SIG-M5 treated with dmso at 0.1 percent for 504 hours (cell line): Measurements from ENCODE around the gene C1QTNF4.
A peak's percentile ranks its signal among the peaks of the same experiment; 100 is the strongest.
"Not testable (repeated sequence)": the region's sequence is repeated elsewhere in the genome, so short reads cannot be mapped to it uniquely, and the experiment has no call there.

ENCODE experiments used
- DNase-seq: peaks from one replicate; lab custom pipeline; 2025; ENCODE audit not compliant: unreplicated experiment; lab: John Stamatoyannopoulos, UW

The C1QTNF4 gene

DNA sequence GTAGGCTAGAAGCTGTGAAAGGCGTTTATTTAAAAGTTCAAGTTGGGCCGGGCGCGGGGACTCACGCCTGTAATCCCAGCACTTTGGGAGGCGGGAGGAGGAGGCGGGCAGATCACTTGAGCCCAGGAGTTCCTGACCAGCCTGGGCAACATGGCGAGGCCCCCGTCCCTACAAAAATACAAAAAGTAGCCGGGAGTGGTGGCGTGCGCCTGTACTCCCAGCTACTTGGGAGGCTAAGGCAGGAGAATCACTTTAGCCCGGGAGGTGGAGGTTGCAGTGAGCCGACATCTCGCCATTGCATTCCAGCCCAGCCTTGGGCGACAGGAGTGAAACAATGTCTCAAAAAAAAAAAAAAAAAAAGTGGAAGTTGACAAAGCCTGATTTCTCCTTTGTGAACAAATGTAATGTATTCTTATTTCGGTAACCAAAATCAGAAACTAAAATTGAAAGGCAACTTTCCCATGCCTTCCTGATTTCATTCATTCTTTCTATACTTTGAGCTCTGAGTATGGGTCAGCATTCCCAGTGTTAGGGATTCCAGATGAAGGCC is 28.0 kb downstream of the C1QTNF4 start:
- DNase-seq = no peak

GRCh38 chr11:47565340-47566148 is 28.7 kb downstream of the C1QTNF4 start, which contains the start of gene PTPMT1:
PTPMT1 (plus strand) TSS chr11:47565599; CDS start chr11:47565623, 24 bp downstream.
- DNase-seq = peak; percentile 45

DNA sequence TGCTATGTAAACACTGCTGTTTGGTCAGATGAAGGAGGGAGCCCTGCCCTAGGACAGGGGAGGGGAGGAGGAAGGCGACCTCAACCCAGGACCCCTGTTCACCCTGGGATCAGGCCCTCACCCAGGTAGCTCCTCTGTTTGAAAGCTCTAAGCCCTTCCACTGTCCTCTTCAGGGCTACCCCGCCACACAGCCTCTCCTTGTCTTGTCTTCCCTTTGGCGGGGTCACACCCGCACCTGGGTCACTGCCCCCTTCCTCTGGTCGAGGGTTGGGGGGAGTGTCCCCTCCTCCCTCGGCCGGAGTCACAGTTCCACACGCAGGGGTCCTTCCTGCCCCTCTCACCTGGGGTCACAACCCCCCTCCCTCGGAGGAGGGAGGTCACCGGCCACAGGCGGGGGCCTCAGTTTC is 29.3 kb downstream of the C1QTNF4 start:
- no peak for DNase-seq

GRCh38 chr11:47564366-47564765 is 29.8 kb downstream of the C1QTNF4 start:
- not testable (repeated sequence) for DNase-seq

- DNase-seq = not testable (repeated sequence)
Measured at GRCh38 chr11:47562393-47562792, 31.8 kb downstream of the C1QTNF4 start.

DNA sequence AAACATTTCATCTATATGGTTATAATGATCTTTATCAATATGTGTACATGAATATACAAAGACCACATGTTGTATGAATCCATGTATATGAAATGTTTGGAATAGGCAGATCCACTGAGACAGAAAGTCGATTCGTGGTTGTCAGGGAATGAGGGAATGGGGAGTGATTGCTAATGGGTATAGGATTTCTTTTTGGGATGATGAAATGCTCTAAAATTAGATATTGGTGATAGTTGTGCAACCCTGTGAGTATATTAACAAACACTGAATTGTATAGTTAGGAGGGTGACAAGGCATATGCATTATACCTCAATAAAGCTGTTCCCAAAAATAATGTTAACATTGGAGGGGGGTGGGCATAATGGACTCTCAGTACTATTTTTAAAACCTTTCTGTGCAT is 33.8 kb downstream of the C1QTNF4 start:
- peak; percentile 62 for DNase-seq

GRCh38 chr11:47558695-47559094 is 35.5 kb downstream of the C1QTNF4 start:
- DNase-seq = no peak

DNA sequence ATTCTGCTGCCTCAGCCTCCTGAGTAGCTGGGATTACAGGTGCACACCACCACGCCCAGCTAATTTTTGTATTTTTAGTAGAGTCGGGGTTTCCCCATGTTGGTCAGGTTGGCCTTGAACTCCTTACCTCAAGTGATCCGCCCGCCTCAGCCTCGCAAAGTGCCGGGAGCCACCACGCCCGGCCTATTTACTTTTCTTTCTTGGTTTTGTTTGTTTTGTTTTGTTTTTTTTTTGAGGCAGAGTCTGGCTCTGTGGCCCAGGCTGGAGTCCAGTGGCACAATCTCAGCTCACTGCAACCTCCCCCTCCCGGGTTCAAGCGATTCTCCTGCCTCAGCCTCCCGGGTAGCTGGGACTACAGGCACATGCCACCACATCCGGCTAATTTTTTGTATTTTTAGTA is 37.2 kb downstream of the C1QTNF4 start:
- DNase-seq = not testable (repeated sequence)

DNA sequence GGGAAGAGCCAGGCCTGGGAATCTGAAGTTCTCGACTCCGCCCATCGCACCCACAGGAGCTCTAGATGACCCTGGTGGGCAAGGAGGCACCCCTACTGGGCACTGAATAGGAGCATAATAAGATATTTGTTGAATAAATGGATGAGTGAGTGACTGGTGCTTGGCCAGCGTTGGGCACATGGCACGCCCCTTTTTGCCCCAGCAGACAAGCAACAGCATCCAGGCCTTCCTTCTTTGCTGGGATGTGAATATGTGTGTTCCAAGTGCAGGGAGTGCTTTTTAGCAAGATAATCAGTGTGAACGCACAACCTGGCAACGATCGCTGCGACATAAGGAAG is 40.8 kb downstream of the C1QTNF4 start:
- DNase-seq = no peak

DNA sequence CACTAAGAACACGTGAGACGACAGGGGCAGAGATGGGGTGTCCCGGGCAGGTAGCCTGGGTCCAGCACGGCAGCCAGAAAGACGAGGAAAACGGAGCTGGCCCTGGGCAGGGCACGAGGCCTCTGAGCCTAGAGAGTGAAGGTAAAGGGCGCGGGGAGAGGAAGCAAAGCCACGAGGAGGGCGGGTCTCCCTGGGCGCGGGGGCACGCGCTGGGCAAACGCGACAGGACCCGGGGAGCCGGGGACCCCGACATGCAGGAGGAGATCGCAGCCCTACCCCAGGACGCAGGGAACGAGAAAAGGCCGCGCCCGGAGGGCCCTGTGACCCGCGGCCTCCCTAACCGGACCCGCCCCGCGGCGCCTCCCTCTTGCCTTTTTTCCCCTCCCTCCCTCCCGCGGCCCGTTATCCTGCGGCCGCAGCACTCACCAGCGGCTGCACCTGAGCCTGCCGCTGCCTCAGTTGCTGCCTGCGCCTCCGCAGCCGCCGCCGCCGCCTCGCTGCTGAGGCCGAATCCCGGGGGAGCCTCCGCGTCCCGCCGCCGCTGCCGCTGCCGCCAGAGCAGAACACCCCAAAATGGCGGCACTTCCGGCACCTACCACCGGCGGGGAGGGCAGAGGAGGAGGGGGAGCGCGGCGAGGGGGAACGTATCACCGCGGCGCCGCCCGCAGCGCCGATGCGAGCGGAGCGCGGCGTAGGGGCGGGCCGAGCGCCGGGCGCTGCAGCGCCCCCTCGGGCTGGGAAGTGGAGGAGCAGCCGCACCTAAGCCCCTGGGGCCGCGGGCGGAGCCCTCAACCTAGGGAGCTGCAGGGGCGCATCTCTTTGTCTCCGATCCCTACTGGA is 41.4 kb downstream of the C1QTNF4 start, which contains the start of gene CELF1:
CELF1 (minus strand) TSS at position 567 of the 840 bp plus-strand sequence. CDS start 53,609 bp downstream, outside the sequence.
- DNase-seq = peak; percentile 91

- DNase-seq = peak; percentile 32
Measured at GRCh38 chr11:47552056-47552565, 42.1 kb downstream of the C1QTNF4 start.

DNA sequence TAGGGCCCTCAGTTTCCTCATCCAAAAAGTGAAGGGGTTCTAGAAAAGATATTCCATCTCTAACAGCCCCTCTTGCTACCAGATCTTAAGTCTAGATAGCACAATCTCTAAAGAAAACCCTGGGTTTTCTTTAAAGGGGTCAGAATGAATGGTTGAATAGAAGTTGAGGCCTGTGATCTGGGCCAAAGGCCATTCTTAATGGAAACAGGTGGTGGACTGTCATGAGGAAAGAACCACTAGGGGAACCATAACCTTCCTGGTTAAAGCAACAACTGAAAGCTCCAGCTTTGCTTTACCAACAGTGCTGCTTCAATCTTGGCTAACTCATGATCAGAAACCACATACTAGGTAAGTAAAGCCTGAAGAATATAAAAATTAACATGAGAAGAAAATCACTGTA is 43.1 kb downstream of the C1QTNF4 start:
- peak; percentile 50 for DNase-seq

DNA sequence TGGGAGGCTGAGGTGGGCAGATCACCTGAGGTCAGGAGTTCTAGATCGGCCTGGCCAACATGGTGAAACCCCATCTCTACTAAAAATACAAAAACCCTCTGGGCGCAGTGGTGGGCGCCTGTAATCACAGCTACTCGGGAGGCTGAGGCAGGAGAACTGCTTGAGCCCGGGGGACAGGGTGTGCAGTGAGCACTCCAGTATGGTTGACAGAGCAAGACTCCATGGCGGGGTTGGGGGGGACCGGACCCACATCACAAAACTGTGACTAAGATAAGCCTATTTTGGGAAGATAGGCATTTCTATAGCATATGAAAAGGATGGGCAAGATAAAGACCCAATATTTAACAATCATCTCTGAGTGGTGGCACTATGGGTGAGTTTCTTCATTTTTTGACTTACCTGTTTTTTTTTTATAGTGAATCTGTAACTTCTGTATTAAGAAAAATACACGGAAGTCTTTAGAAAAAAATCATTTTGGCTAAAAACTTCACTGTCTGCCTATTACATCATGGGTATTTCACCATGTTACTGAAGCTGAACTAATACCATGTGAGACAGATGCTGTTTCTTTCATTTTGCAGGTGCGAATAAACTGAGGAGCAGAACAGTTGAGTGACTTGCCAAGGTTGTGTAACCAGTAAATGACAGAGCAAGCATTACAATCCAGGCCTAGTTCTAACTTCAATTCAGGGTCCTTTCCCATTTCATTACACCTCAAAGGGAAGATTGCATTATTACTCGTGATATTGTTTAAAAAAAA is 43.7 kb downstream of the C1QTNF4 start:
- peak; percentile 38 for DNase-seq

DNA sequence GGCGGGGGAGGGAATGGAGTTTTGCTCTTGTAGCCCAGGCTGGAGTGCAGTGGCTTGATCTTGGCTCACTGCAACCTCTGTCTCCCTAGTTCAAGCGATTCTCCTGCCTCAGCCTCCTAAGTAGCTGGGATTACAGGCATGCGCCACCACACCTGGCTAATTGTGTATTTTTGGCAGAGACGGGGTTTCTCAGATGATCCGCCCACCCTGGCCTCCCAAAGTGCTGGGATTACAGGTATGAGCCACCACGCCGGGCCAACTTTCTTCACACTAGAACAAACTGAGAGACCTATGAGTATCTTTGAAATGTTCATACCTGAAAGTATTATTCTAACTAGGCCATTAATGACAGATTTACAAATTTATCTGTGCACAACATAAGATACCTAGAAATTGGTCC is 47.9 kb downstream of the C1QTNF4 start:
- DNase-seq = not testable (repeated sequence)

- no peak for DNase-seq
Measured at GRCh38 chr11:47545298-47545697, 48.9 kb downstream of the C1QTNF4 start.

DNA sequence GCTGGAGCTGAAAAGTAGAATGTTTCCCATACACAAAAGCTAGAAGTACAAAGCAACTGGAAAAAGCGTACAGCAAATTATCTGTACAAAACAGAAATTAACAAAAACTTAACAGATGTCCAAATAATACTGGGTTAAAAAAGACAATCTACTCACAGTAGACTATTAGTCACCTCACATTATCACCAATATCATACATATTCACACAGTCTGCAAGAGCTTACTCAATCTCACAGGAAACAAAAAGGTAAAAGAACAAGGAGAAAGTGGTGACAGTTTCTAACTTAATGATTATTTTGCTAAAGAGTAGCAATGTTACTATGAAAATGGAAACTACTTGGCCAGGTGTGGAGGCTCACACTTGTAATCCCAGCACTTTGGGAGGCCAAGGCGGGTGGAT is 53.1 kb downstream of the C1QTNF4 start:
- DNase-seq = no peak

DNA sequence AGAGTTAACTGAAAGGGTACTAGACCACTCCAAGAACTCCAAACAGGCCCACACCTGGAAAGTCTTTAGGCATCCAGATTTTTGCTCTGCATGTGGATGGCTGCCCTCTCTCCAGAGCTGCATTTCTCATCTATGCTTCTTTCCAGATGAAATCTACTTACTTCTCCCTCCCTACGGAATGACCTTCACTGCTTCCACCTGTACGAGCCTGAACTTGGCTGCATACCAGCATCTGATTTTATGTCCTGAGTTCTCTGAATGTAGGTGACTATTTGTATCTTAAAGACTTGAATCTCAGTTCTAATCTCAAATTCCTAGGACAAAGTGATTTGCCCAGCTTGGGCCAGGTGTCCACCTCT is 54.6 kb downstream of the C1QTNF4 start:
- DNase-seq = no peak
